WERI-Rb-1 (cell line): ENCODE measurements around the gene SLC38A7.

Experiments used
- DNase-seq: peaks from one replicate; pipeline ENCODE4 v3.0.0-alpha.2; 2020
- H3K27ac ChIP-seq: fragments of 250-450 bp; sonication (Bioruptor Pico); 2 replicates; pipeline ENCODE4 v1.5.1; 2020; ENCODE audit warnings: mild to moderate bottlenecking, moderate library complexity
- H3K27me3 ChIP-seq: fragments of 250-450 bp; sonication (Bioruptor Pico); 2 replicates; pipeline ENCODE4 v1.5.1; 2021; ENCODE audit warnings: mild to moderate bottlenecking, low read depth, moderate library complexity; ENCODE audit not compliant: insufficient read depth, severe bottlenecking
- H3K36me3 ChIP-seq: fragments of 250-450 bp; sonication (Bioruptor Pico); 2 replicates; pipeline ENCODE4 v1.5.1; 2020; ENCODE audit warnings: mild to moderate bottlenecking, moderate library complexity
- H3K4me3 ChIP-seq: 2 replicates; pipeline ENCODE4 v1.5.1; 2011; ENCODE audit warnings: low read depth, mild to moderate bottlenecking, control low read depth, low read length
- H3K9me3 ChIP-seq: fragments of 250-450 bp; sonication (Bioruptor Pico); 2 replicates; pipeline ENCODE4 v1.5.1; 2021; ENCODE audit warnings: mild to moderate bottlenecking, moderate library complexity; ENCODE audit not compliant: severe bottlenecking
- TF ChIP-seq, protein P1 (sequence below): IDR thresholded peaks from 2 replicates; pipeline ENCODE4 v1.5.1; 2011; ENCODE audit warnings: low read depth, mild to moderate bottlenecking, control low read depth, inconsistent platforms, low read length

Gene SLC38A7, protein sequence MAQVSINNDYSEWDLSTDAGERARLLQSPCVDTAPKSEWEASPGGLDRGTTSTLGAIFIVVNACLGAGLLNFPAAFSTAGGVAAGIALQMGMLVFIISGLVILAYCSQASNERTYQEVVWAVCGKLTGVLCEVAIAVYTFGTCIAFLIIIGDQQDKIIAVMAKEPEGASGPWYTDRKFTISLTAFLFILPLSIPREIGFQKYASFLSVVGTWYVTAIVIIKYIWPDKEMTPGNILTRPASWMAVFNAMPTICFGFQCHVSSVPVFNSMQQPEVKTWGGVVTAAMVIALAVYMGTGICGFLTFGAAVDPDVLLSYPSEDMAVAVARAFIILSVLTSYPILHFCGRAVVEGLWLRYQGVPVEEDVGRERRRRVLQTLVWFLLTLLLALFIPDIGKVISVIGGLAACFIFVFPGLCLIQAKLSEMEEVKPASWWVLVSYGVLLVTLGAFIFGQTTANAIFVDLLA

DNA sequence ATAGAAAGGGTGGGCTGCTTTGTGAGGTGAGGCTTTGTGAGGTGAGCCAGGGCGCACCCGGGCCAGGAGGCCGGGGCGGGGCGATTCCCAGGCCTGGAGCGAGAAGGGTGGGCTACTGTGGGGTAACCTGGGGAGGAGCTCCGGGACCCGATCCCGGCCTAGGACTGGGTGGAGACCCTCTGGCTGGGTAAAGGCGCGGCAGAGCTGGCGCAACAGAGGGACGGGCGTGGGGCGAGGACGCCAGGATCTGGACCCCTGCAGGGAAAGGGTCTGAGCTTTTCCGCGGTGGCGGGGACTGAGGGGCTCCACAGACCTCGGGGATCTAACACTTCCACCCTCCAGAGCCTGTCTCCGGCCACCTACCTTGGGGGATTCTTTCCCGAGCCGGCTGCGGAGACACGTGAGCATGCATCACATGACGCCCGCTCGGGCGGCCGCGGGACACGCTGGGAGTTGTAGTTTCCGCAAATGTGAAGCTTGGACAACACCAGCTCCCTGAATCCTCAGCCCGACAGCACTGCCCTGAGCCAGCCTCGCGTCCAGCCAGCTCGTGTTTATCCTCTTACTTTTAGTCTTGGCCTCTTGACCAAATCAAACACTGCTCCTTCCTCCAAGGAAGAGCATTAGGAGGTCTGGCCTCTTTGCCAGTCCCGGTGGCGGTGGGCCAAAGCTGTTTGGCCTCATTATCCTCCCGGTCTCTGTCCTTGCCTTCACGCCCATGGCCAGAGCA is at the start of gene SLC38A7:
Gene SLC38A7, minus strand, starts transcription at position 417 of the 730 bp plus-strand sequence. CDS start 4,644 bp downstream, outside the sequence.
- peak within 1 kb of the TSS; percentile 85 for H3K4me3 ChIP-seq
- TF ChIP-seq, protein P1, sequence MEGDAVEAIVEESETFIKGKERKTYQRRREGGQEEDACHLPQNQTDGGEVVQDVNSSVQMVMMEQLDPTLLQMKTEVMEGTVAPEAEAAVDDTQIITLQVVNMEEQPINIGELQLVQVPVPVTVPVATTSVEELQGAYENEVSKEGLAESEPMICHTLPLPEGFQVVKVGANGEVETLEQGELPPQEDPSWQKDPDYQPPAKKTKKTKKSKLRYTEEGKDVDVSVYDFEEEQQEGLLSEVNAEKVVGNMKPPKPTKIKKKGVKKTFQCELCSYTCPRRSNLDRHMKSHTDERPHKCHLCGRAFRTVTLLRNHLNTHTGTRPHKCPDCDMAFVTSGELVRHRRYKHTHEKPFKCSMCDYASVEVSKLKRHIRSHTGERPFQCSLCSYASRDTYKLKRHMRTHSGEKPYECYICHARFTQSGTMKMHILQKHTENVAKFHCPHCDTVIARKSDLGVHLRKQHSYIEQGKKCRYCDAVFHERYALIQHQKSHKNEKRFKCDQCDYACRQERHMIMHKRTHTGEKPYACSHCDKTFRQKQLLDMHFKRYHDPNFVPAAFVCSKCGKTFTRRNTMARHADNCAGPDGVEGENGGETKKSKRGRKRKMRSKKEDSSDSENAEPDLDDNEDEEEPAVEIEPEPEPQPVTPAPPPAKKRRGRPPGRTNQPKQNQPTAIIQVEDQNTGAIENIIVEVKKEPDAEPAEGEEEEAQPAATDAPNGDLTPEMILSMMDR = no peak
- peak within 1 kb of the TSS; percentile 62 for H3K27ac ChIP-seq

DNA sequence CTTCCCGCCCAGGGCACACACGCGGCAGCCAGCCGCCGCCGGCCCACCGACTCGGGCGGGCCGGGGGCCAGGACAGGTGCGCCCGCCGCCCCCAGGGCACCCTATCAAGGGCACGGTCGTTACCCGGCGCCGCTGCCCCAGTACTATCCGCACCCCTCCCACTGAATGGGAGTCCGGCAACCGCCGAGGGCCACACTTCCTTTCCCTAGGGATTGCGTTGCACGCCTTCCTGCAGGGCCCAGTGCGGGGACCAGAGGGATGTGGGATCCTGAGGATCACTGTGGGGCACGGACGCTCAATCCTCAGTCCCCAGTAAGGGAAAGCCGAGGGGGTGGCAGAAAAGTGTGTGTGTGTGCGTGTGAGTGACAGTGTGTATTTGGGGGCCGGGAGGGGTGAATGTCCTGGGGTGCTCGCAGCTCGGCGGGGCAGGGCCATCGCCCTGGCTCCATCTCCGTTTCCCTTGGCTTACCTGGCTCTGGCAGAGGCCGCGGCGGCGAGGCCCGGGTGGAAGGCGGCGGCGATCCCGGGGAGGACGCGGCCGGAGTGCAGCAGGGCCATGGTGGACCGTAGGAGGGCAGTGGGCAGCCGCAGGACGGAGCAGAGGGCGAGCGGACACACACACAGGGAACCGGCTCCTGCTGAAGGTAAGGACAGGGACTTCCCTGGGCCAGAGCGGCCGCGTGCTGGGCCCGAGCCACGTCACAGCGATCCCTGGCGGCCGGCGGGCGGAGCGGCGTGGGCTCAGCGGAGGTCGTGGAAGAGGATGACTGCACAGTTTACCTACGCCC is 49.3 kb upstream of the SLC38A7 start, which contains the start of gene GOT2:
Gene GOT2, minus strand, starts transcription at position 646 of the 788 bp plus-strand sequence. Its CDS starts 88 bp downstream, at position 558.
- DNase-seq = peak; percentile 86
- H3K4me3 ChIP-seq = peak within 1 kb of the TSS; percentile 77
- no peaks in the 10 kb centered on the region for H3K27me3 ChIP-seq
- H3K36me3 ChIP-seq = peaks cover 21% of the 10 kb centered on the region
- H3K9me3 ChIP-seq = no peaks in the 10 kb centered on the region
- TF ChIP-seq, protein P1 = peak; percentile 97
- peak within 1 kb of the TSS; percentile 85 for H3K27ac ChIP-seq

More for the DNA sequence above, at the start of gene SLC38A7:
- Histone ChIP-seq H3K36me3 (no peaks in the 10 kb centered on the region), H3K27me3 (no peaks in the 10 kb centered on the region), H3K9me3 (no peaks in the 10 kb centered on the region)
- peak; percentile 85 for DNase-seq

DNA sequence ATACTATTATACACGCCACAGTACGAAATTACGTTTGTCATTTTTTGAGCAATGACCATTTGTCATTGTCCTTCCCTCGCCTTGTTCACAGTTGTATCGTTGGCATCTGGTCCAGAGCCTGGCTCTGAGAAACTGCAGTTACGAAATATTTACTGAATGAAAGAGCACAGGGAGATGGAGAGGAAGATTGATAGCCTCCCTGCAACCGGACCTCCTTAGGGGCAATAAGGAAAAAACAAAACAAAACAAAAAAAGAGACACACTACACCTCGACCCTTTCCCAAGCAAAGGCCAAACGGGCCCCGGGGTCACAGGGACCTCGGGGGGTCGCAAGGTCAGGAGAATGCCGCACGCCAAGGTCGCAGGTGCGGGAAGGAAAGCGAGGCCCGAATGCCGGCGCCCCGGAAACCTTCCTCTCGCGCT is 48.7 kb upstream of the SLC38A7 start:
- TF ChIP-seq, protein P1 = no peak
- DNase-seq = no peak
- Histone ChIP-seq H3K9me3 (no peaks in the 10 kb centered on the region), H3K36me3 (peaks cover 27% of the 10 kb centered on the region), H3K27ac (peak overlapping the region; percentile 85), H3K27me3 (no peaks in the 10 kb centered on the region), H3K4me3 (peak overlapping the region; percentile 77)

DNA sequence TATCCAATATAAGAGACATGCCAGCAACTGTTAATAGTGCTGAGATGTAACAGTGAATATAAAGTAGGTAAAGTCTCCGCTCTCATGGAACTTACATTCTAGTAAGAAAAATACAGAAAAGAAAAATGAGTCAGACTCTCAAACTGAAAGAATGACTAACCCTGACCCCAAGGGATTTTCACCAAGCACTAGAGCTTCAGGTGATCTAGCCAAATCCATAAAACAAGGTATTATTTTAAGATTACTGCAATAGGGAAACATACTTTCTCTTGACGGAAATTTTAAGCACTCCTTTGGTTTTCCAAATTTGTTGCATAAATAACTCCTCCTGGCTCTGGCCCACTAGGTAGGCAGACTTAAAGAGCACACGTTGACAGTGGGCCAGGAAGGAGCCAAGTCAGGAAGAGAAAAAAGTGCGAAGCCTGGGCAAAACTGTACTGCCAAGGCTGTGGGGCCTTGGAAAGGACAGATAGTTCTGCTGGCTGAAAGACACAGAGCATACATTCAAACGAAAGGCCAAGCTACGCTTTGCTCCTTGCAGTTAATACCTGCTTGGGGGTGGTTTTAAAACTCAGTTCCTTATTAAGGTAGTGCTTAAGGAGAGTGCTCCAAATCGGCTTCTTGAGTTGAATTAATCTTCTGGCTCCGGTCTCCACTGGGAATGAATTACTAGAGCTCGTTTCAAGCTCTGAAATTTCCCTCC is 48.1 kb upstream of the SLC38A7 start:
- TF ChIP-seq, protein P1 = no peak
- H3K4me3 ChIP-seq = peak overlapping the region; percentile 77
- no peaks in the 10 kb centered on the region for H3K27me3 ChIP-seq
- DNase-seq = peak; percentile 12
- peaks cover 29% of the 10 kb centered on the region for H3K36me3 ChIP-seq
- H3K9me3 ChIP-seq = no peaks in the 10 kb centered on the region
- H3K27ac ChIP-seq = peak overlapping the region; percentile 85
